Breast epithelium (tissue), 3 donors: ENCODE results near the gene PTBP3.

Experiments
- CTCF ChIP-seq, 3 donors: fragments of 450-650 bp; IDR thresholded peaks; one replicate each; pipeline ENCODE4 v1.5.1; 2016 to 2017; ENCODE audit warnings: antibody characterized with exemption in 3 of 3, mild to moderate bottlenecking in 3 of 3, moderate library complexity in 3 of 3
- POLR2A ChIP-seq: fragments of 450-650 bp; IDR thresholded peaks from one replicate; pipeline ENCODE4 v1.6.1; 2016; ENCODE audit warnings: antibody characterized with exemption, mild to moderate bottlenecking, moderate library complexity
- POLR2AphosphoS5 ChIP-seq, 3 donors: sonication (generic); formaldehyde crosslinking; IDR thresholded peaks; one replicate each; pipeline ENCODE4 v1.6.1; 2017; ENCODE audit warnings: antibody characterized with exemption in 3 of 3

DNA sequence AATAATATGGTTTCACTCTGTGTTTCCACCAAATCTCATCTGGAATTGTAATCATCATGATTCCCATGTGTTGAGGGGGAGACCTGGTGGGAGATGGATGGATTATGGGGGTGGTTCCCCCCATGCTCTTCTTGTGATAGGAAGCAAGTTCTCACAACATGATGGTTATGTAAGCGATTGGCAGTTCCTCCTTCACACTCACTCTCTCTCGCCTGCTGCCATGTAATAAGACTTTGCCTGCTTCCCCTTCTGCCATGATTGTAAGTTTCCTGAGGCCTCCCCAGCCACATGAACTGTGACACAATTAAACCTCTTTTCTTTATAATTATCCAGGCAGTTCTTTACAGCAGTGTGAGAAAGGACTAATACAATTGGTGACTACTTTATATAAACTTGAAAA is 48.4 kb downstream of the PTBP3 start:
- TF ChIP-seq POLR2AphosphoS5 (IDR thresholded peaks at IDR 0.05) (no peak), POLR2A (no peak), CTCF (IDR thresholded peaks at IDR 0.05) (no peak)
